GM21717 (cell line): Measurements from ENCODE around the gene TIMM22.
"Not testable (repeated sequence)": the region's sequence is repeated elsewhere in the genome, so short reads cannot be mapped to it uniquely, and the experiment has no call there.

Experiments
- ATAC-seq: cut with Tn5 transposase; IDR thresholded peaks from one replicate; pipeline ENCODE4 v1.9.1; 2021; ENCODE audit warnings: mild to moderate bottlenecking, moderate library complexity; ENCODE audit not compliant: unreplicated experiment

The TIMM22 gene

DNA sequence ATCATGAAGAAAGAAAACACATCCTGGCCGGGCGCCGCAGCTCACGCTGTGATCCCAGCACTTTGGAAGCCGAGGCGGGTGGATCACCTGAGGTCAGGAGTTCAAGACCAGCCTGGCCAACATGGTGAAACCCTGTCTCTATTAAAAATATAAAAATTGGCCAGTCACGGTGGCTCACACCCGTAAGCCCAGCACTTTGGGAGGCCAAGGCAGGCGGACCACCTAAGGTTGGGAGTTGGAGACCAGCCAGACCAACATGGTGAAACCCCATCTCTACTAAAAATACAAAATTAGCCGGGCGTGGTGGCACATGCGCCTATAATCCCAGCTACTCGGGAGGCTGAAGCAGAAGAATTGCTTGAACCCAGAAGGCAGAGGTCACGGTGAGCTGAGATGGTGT, 25.1 kb upstream of the TIMM22 start:
- ATAC-seq: not testable (repeated sequence)

DNA sequence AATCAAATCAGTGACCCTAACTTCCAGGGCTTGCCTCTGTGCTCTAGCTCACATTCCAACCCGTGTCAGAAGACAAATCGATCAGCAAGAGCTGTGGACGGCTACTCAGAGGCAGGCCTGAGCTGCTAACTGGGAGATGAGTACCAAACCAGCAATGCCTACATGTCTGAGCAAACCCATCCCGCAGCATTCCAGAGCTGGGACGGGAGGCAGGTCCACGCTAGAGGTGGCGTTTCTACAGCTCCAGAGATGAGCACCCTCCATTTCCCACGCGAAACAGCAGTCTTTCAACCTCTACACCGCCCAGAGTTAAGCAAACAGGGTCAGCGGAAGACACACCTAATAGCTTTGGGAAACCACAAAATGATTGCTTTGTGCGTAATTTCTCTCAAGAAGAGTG, 23.9 kb upstream of the TIMM22 start:
- no peak for ATAC-seq

DNA sequence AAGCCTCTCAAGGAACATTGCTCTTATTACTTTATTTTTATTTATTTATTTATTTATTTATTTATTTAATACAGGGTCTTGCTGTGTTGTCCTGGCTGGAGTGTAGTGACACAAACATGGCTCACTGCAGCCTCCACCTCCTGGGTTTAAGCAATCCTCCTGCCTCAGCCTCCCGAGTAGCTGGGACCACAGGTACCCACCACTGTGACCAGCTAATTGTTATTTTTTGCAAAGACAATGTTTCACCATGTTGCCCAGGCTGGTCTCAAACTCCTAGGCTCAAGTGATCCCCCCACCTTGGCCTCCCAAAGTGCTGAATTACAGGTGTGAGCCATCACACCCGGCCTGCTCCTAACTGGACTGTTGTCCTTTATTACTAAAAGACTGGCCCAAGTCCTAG, 22.2 kb upstream of the TIMM22 start:
- ATAC-seq: not testable (repeated sequence)

DNA sequence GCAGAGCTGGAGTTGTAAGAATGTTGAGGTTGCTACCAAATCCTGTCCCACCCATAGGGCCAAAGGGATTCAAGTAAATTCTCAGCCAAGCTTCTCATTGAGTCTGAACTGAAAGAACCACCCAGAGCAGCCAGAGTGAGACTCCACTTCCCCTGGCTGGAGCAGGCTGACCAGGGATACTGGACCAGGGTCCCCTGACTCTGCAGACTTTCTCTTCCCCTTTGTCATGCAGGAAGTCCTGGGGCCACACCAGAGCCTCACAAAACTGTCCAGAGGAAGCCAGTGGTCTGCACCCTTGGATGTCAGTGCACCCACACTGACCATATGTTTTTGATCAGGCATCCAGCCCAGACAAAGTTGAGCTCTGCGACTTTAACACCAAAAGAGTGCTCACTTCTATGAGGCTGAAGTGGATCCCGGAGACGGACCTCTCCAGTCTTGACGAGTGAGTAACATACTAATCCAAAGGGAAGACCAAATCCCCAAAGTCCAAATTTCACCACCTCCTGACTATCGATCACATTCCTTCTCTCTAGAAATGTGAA, 21.5 kb upstream of the TIMM22 start:
- ATAC-seq: no peak

DNA sequence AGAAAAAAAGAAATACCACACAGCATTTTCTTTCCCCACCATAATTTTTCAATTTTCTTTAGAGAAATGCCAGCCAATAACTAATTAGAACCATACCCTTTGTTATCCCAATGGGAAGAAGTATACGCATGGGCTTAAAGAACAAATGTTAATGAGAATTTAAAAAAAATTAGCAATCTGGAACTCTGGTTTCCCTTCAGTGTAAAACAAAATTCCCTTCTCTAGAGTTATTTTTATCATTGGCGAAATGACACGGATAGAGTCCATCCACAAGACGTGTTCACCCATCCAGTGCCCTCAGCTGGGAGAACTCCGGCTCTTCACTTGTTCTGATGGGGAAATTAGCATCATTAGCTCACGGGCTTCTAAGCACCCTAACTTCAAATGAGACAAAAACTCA, 20.6 kb upstream of the TIMM22 start:
- ATAC-seq: no peak

DNA sequence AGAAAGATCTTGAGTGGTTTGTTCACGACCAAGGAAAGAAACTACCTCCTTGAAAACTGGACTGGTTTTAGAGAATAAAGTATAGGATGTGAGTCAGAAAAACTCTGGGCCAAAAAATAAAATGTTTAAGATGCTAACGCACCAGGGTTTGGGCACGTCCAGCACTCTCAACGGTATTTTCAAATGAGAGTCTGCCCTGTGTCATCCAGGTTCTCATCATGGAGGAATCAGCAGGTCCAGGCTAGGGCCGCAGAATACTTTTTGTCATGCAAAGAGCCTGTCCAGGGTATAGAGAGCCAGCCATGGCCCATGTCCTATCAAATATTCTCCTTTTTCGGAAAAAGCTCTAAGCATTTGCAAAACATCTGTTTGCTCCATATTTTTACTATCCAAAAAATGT, 19.8 kb upstream of the TIMM22 start:
- ATAC-seq: no peak

DNA sequence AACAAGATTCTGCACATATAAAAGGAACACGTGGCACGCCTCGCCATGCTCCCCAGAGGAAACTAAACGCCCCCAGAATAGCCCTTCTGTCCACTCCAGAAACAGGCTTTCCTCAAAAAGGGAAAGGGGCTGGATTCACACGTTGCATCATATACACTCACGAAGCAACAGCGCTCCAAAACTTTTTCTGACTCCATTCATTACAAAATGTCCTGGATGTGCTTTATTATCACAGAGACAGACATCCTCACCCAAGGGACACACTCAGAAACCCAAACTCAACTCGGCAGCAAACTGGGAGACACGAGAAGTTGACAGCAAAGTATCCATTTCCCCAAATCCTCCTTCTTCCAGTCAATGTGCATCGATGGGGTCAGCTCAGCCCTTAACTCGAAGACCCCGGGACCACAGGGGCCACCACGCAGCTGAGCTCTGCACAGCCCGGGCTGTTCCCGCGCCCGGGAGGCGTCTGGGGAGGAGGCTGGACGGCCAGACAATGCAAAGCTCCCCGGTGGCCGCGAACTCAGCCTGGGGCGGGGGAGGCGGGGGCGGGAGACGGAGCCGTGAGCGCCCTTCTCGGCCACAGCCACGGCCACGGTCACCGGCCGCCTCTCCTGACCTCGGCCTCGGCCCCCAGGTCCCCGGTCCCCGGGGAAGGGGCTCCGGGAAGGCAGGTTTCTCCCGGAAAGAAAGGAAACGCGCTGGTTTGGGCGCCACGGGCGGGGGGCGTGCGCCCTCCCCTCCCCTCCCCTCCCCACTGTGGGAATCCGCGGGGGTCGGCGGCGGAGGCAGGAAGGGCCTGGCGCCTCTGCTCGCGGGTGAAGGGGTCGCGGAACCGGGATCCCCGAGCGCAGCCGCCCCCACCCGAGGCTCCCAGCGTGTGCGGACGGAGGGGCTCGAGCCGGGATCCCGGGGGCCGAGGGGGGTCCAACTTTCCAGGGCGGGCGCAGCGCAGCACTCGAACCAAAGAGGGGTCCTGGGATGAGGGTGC, 18.5 kb upstream of the TIMM22 start:
- ATAC-seq: no peak

DNA sequence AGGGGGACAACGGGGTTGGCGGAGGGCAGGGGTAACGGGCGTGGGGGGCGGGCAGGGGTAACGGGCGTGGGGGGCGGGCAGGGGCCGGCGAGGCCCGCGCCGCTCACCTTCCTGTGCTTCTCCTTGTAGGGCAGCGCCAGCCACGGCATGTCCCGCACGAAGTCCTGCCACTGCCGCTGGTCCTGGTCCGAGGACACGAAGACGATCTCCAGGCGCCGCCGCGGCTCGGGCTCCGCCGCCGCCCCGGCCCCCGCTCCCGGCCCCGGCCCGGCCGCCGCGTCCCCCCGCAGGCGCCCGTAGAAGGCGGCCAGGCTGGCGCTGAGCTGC, 17.8 kb upstream of the TIMM22 start:
- ATAC-seq: peak; percentile 7

DNA sequence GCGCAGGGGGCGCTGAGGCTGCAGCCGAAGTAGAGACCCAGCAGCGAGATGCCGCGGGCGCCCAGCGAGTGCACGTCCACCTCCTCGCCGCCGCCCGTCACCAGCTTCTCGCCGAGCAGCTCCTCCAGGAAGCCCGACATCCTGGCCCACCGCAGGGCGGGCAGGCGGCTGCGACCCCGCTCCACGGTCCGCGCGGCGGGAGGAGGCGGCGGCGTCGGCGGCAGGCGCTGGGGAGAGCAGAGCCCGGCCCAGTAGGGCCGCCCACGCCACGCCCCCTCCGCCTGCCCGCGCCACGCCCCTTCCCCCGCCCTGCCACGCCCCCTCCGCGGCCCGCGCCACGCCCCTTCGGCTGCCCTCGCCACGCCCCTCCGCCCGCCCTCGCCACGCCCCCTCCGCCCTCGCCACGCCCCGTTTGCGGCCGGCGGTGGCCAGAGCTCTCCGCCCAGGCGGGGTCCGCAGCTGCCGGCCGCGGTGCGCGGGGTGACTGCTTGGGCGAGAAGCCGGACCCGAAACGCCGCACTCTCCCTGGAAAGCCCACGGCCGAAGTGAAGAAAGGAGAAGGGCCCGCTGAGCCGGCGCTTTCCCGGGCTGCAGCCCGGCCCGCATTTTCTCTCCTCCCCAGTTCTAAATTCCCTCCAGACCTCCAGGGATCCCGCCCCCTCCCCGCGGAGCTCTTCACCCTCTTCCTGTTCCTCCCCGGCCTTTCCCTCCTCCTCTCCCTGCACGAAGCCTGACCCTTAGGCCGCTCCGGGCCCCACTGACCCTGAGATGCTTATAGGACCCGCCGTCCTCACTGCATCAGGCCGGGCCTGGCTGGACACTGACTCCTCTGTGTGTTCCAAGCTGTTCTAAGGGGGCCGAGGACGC, 17.2 kb upstream of the TIMM22 start, which contains the start of gene NXN:
Gene NXN, minus strand, starts transcription at position 238 of the 867 bp plus-strand sequence.
- peak; percentile 58 for ATAC-seq

DNA sequence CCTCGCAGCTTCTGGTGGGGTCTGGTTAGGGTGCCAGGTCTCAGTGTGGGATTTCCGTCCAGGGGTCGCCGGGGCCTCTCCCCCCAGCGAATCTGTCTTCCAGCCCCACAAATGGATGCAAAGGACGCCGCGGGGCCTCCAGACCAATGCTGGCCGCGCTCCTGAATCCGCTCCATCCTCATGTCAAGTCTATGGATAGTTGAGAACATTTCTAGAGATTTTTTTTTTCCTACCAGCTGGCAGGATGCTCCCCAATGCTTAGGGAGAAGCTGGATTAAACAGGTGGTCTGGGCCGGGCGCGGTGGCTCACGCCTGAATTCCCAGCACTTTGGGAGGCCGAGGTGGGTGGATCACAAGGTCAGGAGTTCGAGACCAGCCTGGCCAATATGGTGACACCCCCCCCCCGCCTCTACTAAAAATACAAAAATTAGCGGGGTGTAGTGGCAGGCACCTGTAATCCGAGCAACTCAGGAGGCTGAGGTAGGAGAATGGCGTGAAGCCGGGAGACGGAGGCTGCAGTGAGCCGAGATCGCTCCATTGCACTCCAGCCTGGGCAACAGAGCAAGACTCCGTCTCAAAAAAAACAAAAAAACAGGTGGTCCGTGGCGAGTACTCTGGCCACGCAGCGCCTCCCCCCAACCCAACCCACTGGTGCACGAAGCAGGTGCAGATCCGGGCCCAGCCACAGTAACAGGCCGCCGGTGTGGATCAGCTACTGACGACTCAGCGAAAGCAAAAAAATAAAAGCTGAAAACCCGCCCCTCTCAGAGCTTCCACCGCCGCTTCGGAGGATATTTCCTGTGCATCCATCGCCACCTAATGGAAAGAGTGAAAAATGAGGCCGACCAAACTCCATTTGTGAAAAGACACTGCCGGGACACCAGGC, 16.3 kb upstream of the TIMM22 start:
- ATAC-seq: no peak

DNA sequence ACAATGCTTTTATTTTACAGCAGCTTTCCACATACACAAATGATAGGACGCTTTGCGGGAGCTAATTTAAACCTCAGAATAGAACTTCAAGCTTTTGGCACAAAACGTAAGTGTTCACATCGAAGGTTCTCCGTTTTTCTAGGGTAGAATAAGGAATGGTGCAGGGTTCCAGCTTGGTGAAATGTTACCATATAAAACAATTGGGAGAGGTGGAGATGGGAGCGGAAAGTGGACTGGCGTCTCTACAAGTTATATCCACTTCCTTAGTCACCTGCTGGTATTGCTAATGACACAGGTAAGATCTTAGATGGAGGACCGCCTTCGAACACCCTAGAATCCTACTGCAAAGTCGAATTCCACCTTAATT, 15.7 kb upstream of the TIMM22 start:
- ATAC-seq: no peak

DNA sequence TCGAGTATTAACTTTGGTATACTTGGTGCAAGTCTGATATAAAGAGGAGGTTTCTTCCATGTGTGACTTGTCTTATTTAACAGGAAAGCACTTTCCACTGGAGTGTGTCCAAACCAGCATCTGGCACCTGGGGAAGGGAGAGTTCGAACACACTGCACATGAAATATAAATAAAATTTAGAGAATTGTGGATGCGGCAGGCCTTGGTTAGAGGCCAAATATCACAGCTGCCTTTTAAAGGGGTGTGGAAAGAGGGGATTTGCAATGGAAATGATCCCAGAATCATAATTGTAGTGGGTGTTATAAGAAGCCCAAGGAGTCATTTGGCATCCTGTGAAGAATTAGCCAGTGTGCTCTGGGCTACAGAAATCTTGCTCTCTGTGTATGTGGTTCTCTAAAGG, 13.0 kb upstream of the TIMM22 start:
- no peak for ATAC-seq

DNA sequence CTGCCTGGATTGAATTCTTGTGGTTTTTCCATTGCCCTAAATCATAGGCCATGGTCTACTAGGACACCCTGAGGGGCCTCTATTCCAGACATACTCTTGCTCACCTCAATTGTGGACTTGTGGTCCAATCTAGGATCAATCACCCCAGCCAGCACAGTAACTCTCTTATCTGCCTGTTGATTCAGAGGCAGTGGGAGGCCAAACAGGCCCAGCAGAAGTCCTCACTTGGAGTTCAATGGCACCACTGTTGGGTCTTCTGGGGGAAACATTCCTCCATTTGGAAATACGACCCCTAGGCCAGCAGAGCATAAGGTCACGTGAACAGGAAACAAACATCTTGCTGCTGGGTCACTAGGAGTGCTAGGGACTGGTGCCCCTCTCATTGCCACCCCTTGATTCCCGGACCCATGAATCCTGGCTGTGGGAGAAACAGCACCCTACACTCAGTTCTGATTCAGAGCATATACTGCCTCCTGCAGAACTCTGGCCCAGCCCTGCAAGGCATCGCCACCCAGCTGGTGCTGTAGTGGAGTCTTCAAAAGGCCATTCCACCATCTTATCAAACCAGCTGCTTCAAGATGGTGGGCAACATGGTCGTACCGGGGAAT, 10.5 kb upstream of the TIMM22 start:
- no peak for ATAC-seq

DNA sequence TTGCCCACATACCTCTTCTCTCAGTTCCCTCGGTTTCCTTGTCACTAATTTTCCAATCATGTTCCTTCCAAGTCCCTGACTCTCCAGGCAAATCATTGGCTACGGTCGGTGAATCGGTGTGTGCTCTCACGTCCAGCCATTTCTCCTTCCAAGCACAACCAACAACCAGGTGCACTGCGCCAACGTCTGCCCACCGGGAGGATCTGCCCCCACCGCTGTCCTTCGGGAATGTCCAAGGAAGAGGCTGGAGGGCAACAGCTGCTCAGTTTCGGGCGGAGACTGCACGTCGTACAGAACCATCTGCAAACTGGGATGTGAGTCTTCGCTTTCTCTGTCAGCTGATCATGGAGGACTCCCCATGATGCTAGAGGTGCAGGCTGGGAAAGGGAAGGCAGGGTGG, 9.0 kb upstream of the TIMM22 start:
- ATAC-seq: no peak

DNA sequence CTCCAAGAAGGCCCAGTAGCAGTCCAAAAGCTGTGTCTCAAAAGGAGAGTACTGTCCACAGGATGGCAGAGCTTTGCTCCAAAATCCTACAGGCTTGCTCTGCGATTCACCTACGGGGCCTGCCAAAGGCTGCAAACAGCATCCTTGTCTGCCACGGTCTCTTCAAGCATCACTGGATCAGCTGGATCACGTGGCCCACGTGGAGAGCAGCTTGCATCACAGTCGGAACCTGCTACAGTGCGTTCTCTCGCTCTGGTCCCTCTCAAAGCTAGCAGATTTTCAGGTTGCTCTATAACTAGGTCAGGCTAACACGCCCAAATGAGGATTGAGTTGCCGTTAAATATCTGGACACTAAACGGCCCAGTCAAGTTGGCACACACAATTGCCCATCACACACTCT, 8.4 kb upstream of the TIMM22 start:
- ATAC-seq: no peak

DNA sequence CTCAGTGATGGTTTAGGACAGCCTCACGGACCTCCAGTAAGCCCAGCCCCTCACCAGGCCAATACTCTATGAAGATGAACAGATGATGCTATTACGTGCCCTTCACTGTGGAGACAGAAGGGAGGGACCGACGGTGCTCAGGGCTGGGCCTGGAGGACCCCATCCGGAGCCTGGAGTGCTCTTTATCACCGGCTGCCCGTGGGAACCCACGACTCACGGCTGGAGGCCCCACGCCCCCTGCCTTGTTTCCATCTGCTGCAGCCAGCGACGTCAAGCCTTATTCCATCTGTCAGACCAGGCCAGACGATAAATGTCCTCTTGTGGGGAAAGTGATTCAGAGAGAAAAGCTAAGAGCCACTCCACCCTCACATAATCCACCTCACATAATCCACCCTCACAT, 4.0 kb upstream of the TIMM22 start:
- ATAC-seq: no peak

DNA sequence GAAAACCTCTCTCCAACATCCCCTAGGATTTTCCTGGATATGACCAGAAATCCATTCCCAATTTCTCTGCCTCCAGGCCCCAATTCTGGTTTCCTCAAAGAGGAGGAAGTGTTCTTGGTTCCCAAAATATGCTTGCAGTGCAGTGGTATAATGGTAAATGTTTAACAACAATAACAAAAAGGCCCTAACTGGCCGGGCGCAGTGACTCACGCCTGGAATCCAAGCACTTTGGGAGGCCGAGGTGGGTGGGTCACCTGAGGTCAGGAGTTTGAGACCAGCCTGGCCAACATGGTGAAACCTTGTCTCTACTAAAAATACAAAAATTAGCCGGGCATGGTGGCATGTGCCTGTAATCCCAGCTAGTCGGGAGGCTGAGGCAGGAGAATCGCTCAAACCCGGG, 1.6 kb upstream of the TIMM22 start:
- ATAC-seq: not testable (repeated sequence)

DNA sequence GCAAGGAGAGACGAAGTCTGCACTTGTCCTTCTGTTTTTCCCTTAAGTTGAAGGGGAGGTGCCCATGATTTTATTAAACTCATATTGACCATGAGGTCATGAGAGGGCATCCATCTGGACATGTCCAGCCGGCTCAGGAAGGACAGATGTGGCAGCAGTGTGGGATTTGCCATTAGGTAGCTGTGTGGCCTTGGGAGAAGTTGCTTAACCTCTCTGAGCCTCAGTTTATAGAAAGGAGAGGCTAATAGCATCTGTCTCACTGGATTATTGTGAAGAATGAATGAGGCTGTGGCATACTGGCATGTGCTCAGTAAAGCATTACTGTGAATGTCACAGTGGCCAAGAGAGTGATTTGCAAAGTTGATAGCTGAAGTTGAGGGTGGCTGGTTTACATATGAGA, 1.2 kb downstream of the TIMM22 start:
- ATAC-seq: no peak

DNA sequence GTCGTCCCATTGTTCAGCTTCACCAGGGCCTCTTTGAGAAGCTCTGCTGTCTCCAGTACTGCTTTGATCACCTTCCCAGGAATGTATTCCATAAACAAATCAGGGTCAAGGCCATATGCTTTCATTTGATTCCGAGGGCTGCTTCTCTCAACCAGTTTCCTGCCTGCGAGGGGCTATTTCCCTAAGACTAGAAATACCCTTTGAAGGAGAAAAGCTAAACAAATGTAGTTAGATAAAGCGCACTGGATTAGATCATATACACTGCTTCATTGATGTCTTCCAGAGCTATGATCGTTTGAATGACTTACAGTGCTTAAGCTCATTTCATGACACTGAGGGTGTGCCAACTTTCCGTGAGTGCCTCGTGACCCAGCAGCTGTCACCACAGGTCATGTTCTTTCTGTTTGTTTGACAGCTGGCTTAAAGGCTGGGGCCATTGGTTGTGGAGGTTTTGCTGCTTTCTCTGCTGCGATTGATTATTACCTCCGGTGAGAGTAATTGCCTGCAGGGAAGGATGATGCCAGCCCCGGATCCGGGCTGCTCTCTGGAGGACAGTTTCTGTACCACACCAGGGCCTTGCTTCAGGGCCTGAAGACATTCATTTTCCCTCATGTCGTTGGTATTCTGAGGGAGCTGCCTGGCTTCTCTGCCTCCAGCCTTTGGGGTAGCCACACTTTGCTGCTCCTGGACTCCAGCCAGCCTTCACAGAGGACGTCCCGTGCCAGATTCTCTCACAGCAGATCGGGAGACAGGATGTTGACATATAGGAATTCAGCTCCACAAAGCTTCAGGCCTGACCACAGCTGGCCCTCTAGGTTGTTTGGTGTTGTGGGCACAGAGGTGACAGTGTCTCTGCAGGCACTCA, 3.9 kb downstream of the TIMM22 start:
- no peak for ATAC-seq
